OCI-LY1 (cell line): ENCODE data around the gene GABRG3.

ENCODE experiments used
- H2AFZ ChIP-seq: fragments of 200-600 bp; sonication (generic), shearing (Covaris generic); 2 replicates; pipeline ENCODE4 v1.6.0; 2014; ENCODE audit warnings: antibody characterized with exemption, mild to moderate bottlenecking, low read length
- H3F3A ChIP-seq: fragments of 200-600 bp; sonication (generic), shearing (Covaris generic); 2 replicates; pipeline ENCODE4 v1.6.0; 2014; ENCODE audit warnings: mild to moderate bottlenecking, antibody characterized with exemption, low read length, moderate library complexity; ENCODE audit not compliant: insufficient read depth
- H3K27ac ChIP-seq: fragments of 200-600 bp; sonication (generic); 2 replicates; pipeline ENCODE4 v1.5.1; 2014; ENCODE audit warnings: low read length, mixed run types, mild to moderate bottlenecking, low read depth; ENCODE audit not compliant: poor library complexity, severe bottlenecking
- H3K27me3 ChIP-seq: fragments of 200-600 bp; sonication (generic); 2 replicates; pipeline ENCODE4 v1.6.0; 2014; ENCODE audit warnings: antibody characterized with exemption, mild to moderate bottlenecking, low read length, moderate library complexity; ENCODE audit not compliant: insufficient read depth
- H3K36me3 ChIP-seq: fragments of 200-600 bp; sonication (generic); 2 replicates; pipeline ENCODE4 v1.6.1; 2014; ENCODE audit warnings: mild to moderate bottlenecking, antibody characterized with exemption, low read length, moderate library complexity, mixed read lengths; ENCODE audit not compliant: insufficient read depth
- H3K4me1 ChIP-seq: fragments of 200-600 bp; sonication (generic); 2 replicates; pipeline ENCODE4 v1.5.1; 2014; ENCODE audit warnings: mild to moderate bottlenecking, low read length, moderate library complexity; ENCODE audit not compliant: insufficient read depth, severe bottlenecking
- H3K4me2 ChIP-seq: fragments of 200-600 bp; sonication (generic), shearing (Covaris generic); 2 replicates; pipeline ENCODE4 v1.6.1; 2014; ENCODE audit warnings: low read length
- H3K4me3 ChIP-seq: fragments of 200-600 bp; sonication (generic); 2 replicates; pipeline ENCODE4 v1.5.1; 2014; ENCODE audit warnings: low read length, low read depth, mild to moderate bottlenecking, mixed read lengths; ENCODE audit not compliant: poor library complexity, severe bottlenecking
- H3K79me2 ChIP-seq: fragments of 200-600 bp; shearing (Covaris generic); 2 replicates; pipeline ENCODE4 v1.6.1; 2016; ENCODE audit warnings: mixed run types, low read length, mixed read lengths; ENCODE audit not compliant: insufficient read depth
- H3K9ac ChIP-seq: fragments of 200-600 bp; sonication (generic), shearing (Covaris generic); 2 replicates; pipeline ENCODE4 v1.6.1; 2014; ENCODE audit warnings: mild to moderate bottlenecking, low read length, mixed read lengths
- H3K9me2 ChIP-seq: fragments of 200-600 bp; sonication (generic), shearing (Covaris generic); 2 replicates; pipeline ENCODE4 v1.6.1; 2014; ENCODE audit warnings: low read depth, mild to moderate bottlenecking, low read length, mixed read lengths
- H3K9me3 ChIP-seq: fragments of 200-600 bp; shearing (Covaris generic); 2 replicates; pipeline ENCODE4 v1.6.1; 2014; ENCODE audit warnings: low read length, mixed read lengths
- H4K20me1 ChIP-seq: fragments of 200-600 bp; sonication (generic), shearing (Covaris generic); 2 replicates; pipeline ENCODE4 v1.6.0; 2016; ENCODE audit warnings: mild to moderate bottlenecking, low read length; ENCODE audit not compliant: insufficient read depth
- CTCF ChIP-seq: fragments of 200-600 bp; sonication (generic), shearing (Covaris generic); IDR thresholded peaks from 2 replicates; pipeline ENCODE4 v1.5.1; 2017; ENCODE audit warnings: mild to moderate bottlenecking, antibody characterized with exemption, low read length, moderate library complexity, mixed read lengths
- EZH2 ChIP-seq: fragments of 200-600 bp; sonication (generic), shearing (Covaris generic); IDR thresholded peaks from 2 replicates; pipeline ENCODE4 v1.8.0; 2017; ENCODE audit warnings: borderline replicate concordance, mixed run types, mild to moderate bottlenecking, antibody characterized with exemption, low read length, moderate library complexity, mixed read lengths

GABRG3 gene

GRCh38 chr15:27382361-27383025 is 411.5 kb downstream of the GABRG3 start:
- H3K27ac ChIP-seq, result no peak overlapping the region
- H4K20me1 ChIP-seq, result no peaks in the 10 kb centered on the region
- TF ChIP-seq CTCF (no peak), EZH2 (no peak)
- H2AFZ ChIP-seq, result no peak overlapping the region
- H3K9me2 ChIP-seq, result no peaks in the 10 kb centered on the region
- H3K4me2 ChIP-seq, result no peak overlapping the region
- no peak overlapping the region for H3K9ac ChIP-seq
- H3K79me2 ChIP-seq, result no peaks in the 10 kb centered on the region
- no peaks in the 10 kb centered on the region for H3F3A ChIP-seq
- H3K27me3 ChIP-seq, result no peaks in the 10 kb centered on the region
- no peak overlapping the region for H3K4me3 ChIP-seq
- no peaks in the 10 kb centered on the region for H3K4me1 ChIP-seq
- no peaks in the 10 kb centered on the region for H3K36me3 ChIP-seq
- H3K9me3 ChIP-seq, result no peaks in the 10 kb centered on the region

- Histone ChIP-seq H3K27ac (no peak overlapping the region), H3K4me2 (no peak overlapping the region), H3K36me3 (no peaks in the 10 kb centered on the region), H4K20me1 (no peaks in the 10 kb centered on the region), H3K79me2 (no peaks in the 10 kb centered on the region), H3K4me1 (no peaks in the 10 kb centered on the region), H3K27me3 (no peaks in the 10 kb centered on the region), H3K4me3 (no peak overlapping the region), H3K9ac (no peak overlapping the region), H2AFZ (no peak overlapping the region), H3F3A (no peaks in the 10 kb centered on the region), H3K9me3 (no peaks in the 10 kb centered on the region), H3K9me2 (no peaks in the 10 kb centered on the region)
- no peak for TF ChIP-seq EZH2
- no peak for TF ChIP-seq CTCF
Measured at GRCh38 chr15:27383726-27384125, 412.7 kb downstream of the GABRG3 start.

- Histone ChIP-seq H3K4me1 (no peaks in the 10 kb centered on the region), H3F3A (no peaks in the 10 kb centered on the region), H3K4me2 (no peak overlapping the region), H2AFZ (no peak overlapping the region), H4K20me1 (no peaks in the 10 kb centered on the region), H3K79me2 (no peaks in the 10 kb centered on the region), H3K9me2 (no peaks in the 10 kb centered on the region), H3K27ac (no peak overlapping the region), H3K4me3 (no peak overlapping the region), H3K9ac (no peak overlapping the region), H3K9me3 (no peaks in the 10 kb centered on the region), H3K27me3 (no peaks in the 10 kb centered on the region), H3K36me3 (no peaks in the 10 kb centered on the region)
- TF ChIP-seq CTCF (no peak), EZH2 (no peak)
Measured at GRCh38 chr15:27392163-27392562, 421.2 kb downstream of the GABRG3 start.
